GM21447 (cell line): ENCODE results near the gene LIMA1.
"Not testable (repeated sequence)": the region's sequence is repeated elsewhere in the genome, so short reads cannot be mapped to it uniquely, and the experiment has no call there.

Experiments
- ATAC-seq: cut with Tn5 transposase; IDR thresholded peaks from one replicate; pipeline ENCODE4 v1.9.1; 2021; ENCODE audit not compliant: unreplicated experiment

Gene LIMA1

DNA sequence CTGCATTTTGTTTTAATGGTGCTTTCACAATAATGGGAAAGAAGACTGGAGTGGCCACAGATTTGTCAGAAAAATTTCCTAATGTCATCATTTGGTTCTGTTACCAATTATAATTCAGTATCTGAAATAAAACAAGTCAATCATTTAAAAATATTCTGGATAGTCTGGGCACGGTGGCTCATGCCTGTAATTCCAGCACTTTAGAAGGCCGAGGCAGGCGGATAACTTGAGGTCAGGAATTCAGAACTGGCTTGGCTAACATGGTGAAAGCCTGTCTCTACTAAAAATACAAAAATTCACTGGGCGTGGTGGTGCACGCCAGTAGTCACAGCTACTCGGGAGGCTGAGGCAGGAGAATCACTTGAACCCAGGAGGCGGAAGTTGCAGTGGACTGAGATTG lies 4.0 kb upstream of the LIMA1 start:
- no peak for ATAC-seq

DNA sequence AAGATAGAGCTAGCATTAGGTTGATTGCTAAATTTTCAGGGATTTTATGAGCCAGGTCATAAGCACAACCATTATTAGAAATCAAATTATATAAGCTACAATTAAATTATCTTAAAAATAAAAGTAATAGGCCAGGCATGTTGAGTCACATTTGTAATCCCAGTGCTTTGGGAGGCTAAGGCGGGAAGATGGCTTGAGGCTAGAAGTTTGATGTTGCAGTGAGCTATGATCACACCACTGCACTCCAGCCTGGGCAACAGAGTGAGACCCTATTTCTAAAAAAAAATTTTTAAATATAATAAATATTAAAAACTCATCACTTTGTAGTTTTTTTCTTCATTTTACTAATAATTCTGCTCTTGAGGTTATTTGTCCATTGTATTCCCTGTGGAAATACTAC lies 1.9 kb upstream of the LIMA1 start:
- no peak for ATAC-seq

DNA sequence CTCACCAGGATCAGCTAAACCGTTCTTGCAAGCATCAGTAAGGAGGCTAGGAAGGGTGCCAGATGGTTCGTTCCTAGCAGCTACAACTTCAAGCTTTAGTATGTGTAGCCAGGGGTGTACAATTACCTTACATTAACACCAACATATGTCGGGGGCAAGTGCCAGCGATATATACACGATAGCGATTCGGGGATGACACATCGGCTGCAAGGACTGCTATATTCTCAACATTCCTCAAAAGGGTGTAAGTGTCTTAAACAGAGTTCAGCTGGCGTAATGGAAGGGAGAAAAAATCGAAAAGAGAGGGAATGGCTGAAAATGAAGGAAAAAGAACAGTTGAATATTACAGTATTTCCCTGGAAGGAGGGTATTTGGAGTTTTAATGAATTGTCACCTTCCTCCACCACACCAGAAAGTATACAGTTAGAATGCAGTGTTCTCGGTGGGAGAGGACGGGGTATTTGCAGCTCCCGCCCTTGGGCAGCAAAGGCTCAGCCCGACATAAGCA lies 545 bp downstream of the LIMA1 start:
- no peak for ATAC-seq

GRCh38 chr12:50279501-50279900 lies 3.8 kb downstream of the LIMA1 start:
- ATAC-seq, result no peak

GRCh38 chr12:50276912-50277671 lies 6.2 kb downstream of the LIMA1 start:
- ATAC-seq, result no peak

- no peak for ATAC-seq
Observed at GRCh38 chr12:50276068-50276467, 7.3 kb downstream of the LIMA1 start.

DNA sequence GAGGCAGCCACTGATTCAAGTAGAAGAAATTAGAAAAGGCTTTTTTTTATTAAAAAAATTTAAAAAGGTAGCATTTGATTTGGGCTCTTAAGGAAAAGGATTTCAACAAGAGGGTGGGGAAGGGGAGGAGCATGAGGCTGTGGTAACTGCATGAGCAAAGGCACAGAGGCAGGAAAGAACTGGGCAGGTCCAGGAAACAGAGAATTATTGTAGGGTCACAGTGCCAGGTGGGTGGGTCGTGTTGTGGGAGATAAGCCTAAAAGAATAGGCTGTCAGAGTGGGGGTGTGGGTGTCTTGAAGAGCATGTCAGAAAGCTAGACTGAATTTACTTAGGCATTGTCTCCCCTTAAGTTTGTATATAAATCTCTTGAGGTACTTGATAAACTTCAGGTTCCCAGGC lies 7.8 kb downstream of the LIMA1 start:
- ATAC-seq, result no peak

- ATAC-seq, result not testable (repeated sequence)
Observed at GRCh38 chr12:50275127-50275526, 8.2 kb downstream of the LIMA1 start.

- no peak for ATAC-seq
Observed at GRCh38 chr12:50271724-50272247, 11.5 kb downstream of the LIMA1 start.

- no peak for ATAC-seq
Observed at GRCh38 chr12:50268482-50268881, 14.8 kb downstream of the LIMA1 start.

DNA sequence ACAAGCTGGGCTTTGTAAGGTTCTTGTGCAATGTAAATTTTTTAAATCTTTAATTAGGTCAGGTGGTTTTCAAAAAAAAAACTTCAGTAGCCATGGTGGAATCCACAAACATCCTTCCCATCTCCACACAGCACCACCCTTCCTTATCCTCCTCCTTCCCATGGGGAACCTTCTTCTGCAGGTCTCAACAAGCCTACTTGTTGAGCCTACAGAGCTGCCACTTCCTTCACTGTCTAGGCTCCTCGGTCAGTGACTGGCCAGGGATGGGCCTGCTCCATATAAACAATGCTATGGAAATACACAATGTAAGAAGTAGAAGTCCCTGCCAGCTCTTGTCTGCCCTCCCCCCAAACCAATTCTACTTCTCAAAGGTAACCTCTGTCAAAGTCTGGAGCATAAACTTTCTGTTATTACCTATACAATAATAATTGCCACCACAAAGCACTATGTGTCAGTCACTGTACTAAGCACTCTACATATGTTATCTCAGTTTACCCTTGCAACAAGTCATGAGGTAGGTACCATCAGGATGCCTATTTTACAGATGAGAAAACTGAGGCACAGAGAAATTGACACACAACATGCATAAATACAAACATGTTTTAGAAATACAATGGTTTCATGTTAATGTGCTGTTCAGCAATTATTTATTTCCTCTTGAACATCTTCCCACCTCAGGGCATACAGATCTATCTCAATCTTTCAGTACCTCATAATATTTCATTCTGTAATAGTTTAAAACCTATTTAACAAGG lies 17.4 kb downstream of the LIMA1 start:
- ATAC-seq, result no peak

GRCh38 chr12:50263832-50264231 lies 19.5 kb downstream of the LIMA1 start:
- ATAC-seq, result no peak

GRCh38 chr12:50261654-50262053 lies 21.7 kb downstream of the LIMA1 start:
- ATAC-seq, result no peak

DNA sequence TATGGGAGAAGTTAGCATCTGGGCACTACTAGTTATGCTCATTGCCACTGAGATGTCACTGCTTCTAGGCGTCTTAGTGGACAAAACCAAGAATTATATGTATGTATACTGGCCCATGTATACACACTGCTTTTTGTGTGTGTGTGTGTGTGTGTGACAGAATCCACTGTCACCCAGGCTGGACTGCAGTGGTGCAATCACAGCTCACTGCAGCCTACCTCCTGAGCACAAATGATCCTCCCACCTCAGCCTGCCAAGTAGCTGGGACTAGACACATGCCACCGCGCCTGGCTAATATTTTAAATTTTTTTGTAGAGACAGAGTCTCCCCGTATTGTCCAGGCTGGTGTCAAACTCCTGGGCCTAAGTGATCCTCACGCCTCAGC lies 25.2 kb downstream of the LIMA1 start:
- ATAC-seq, result no peak

- ATAC-seq, result no peak
Observed at GRCh38 chr12:50257236-50258166, 25.8 kb downstream of the LIMA1 start.

- ATAC-seq, result no peak
Observed at GRCh38 chr12:50256761-50257160, 26.6 kb downstream of the LIMA1 start.

DNA sequence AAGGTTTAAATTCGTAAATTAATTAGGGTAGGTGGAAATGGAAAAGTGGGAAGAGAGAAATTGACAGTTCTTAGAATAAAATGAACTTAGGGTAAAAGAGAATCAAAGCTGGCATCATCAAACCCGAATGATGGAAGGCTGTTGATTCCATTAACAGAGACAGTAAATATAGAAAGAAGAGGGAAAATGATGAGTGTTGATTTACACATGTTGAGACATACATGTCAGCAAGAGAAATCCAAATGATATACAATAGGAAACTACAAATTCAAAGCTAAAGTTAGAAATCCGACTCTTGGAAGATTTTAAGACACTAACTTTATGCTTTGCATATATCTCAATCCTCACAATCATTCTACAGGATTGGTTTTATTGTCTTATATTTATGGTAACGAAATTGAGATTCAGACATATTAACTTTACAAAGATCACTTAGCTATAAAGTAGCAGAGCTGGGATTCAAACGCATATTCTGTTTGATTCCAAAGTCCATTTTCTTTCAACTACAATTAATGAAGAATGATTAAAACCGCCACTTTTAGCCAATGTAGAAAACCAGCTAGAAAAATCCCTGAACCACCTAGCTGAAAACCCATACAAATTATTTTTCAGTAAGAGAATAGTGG lies 30.2 kb downstream of the LIMA1 start:
- no peak for ATAC-seq

DNA sequence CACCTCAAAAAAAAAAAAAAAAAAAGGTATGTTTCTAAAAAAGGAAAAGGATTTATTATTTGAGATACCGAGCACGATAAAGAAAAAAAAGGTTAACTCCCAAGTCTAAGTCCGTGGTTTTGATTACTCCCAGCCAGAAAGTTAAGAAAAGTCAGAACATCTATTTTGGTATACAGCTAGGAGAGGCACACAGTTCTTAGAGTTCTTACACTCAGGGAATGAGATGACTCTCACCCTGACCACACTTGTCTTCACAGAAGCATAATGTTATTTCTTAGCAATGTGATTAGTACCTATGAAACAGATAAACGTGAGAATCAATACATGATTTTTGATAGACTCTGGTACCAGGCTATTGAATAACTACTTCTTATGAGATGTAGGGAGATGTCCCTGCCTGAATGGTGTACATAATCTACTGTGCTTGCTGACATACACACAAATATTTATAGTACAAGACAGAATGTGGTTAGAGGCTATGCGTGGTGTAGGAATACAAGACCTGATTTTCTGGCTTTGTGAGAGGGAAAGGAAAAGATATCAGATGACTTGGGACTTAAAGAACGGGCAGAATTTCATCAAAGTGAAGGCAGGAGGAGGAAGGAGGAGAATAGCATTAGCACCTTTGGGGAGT lies 31.6 kb downstream of the LIMA1 start:
- no peak for ATAC-seq

GRCh38 chr12:50249464-50250182 lies 33.7 kb downstream of the LIMA1 start:
- ATAC-seq, result no peak
